ENCODE data around the gene MIGA1.
"Not testable (repeated sequence)": the region's sequence is repeated elsewhere in the genome, so short reads cannot be mapped to it uniquely, and the experiment has no call there.

The MIGA1 gene, protein sequence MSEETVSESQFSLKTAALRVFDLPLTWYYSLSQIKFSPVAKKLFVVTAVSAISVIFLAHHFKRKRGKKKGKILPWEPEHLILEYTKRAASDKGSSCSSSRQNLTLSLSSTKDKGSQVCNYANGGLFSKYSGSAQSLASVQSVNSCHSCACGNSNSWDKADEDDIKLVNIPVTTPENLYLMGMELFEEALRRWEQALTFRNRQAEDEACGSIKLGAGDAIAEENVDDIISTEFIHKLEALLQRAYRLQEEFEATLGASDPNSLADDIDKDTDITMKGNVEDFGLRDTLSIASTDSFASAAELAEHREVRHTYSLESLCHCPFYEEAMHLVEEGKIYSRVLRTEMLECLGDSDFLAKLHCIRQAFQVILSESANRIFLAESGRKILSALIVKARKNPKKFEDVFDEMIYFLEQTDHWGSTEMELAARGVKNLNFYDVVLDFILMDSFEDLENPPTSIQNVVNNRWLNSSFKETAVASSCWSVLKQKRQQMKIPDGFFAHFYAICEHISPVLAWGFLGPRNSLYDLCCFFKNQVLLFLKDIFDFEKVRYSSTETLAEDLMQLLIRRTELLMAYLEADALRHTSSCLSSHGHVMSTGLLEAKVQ

DNA sequence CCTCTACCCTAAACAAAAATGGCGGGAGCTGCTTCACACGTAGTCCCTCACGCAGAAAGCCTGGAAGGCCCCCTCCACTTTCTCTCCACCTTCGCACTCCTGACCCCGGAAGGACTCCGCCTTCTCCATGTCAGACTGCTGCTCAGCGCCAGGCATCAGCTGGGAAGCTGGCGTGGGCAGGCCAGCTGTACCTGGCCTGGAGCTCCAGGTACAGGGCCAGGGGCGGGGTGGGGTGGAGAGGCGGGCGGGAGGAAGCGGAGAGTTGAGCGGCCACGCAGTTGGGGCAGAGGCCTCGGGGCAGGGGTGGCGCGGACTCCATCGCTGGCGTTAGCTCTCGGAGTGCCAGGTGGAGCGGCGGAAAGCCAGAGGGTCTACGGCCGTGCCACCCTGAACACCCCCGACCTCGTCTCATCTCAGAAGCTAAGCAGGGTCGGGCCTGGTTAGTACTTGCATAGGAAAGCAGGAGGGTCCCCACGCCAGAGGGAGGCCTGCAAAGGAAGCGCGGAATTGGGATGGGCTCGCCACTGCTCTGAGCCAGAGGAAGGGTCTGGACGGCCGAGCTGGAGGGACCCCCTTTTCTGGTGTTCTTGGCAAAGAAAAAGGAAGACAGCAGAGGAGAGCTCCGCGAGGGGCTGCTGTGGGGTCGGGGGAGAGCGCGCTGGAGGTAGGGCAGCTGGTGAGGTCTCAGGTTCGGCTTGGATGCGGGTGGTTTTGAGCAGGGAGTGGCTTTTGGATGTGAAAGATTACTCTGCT is at the start of gene MIGA1:
MIGA1 (plus strand) TSS at position 121 of the 753 bp plus-strand sequence. CDS start 3,604 bp downstream, outside the sequence.
- DNase-seq, result peak; percentile 95

DNA sequence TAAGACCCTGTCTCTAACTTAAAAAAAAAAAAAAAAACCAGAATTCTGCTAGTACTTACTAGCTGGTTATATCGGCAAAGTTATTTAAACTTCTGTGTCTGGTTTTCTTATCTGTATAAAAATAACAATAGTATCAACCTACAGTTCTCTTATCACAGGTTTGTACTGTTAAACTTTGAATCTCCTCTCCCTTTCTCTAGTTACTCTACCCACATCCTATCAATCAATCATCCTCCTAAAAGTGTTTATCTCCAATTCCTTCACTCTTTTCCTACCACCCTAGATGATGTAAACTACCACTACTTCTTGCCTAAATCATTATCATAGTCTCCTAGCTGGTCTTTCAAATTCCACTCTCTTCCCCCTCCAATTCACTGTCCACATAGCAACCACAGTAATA is 47.4 kb upstream of the MIGA1 start:
- DNase-seq, result no peak

DNA sequence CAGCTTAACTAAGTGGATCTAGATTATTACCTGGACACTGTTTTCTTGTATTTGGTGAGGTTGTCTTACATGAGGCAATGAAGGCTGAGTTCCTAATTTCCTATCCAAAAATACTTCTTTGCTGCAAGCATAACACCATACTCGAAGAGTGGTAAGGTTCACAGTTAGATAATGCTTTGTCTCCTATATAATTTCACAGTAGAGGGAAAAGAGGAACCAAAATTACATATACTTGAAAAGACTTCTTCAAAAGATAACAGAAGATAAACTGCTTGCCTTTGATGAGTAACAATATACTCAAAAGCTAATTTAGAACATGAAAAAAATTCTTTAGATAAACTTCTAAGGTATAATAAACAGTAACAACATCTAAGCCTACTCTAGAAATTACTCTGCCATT is 40.2 kb upstream of the MIGA1 start:
- no peak for DNase-seq

DNA sequence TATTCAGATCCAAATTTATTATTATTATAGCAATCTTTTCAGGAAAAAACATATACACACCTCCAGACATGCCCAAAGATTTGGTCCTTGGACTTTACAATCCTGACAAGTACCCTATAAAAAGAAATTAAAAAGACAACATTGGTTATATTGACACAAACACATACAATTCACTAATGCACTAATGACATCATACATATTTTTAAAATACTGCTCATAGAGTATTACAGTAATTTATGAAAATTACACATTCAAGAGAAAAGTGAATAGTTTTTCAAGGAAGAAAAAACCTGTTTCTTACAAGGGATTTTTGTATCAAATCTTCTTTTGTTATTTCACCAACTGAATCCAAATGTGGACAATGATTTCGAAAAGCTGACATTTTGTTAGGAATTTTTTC is 38.1 kb upstream of the MIGA1 start:
- no peak for DNase-seq

DNA sequence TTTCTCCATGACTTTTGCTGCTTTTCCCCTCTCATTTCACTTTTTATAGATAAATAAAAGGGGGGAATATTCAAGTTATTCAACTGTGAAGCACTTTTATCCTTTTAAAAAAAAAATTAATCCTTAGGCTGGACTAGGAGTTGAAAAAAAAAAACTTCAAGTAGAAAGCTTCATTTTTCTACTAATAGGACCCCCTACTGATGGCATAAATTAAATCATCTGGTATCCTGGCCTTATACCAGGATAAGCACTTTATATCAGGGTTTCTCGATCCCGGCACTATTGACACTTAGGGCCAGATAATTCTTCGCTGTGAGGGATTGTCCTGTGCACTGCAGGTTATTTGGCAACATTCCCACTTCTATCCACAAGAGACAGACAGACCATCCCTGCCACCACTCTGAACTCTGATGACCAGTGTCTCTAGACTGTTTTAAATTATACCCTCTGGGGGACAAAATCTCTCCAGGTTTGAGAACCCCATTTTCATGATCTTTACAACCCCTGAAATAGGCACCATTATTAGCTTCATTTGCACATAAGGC is 37.4 kb upstream of the MIGA1 start:
- no peak for DNase-seq

DNA sequence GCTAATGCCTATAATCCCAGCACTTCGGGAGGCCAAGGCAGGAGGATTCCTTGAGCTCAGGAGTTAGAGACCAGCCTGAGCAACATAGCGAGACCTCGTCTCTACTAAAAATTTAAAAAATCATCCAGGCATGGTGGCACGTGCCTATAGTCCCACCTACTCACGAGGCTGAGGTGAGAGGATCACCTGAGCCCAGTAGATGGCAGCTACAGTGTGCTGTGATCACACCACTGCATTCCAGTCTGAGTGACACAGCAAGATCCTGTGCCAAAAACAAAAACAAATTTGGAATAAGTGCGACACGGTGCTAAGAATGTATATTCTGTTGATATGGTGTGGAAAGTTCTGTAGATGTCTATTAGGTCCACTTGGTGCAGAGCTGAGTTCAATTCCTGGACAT is 34.9 kb upstream of the MIGA1 start:
- DNase-seq, result no peak

DNA sequence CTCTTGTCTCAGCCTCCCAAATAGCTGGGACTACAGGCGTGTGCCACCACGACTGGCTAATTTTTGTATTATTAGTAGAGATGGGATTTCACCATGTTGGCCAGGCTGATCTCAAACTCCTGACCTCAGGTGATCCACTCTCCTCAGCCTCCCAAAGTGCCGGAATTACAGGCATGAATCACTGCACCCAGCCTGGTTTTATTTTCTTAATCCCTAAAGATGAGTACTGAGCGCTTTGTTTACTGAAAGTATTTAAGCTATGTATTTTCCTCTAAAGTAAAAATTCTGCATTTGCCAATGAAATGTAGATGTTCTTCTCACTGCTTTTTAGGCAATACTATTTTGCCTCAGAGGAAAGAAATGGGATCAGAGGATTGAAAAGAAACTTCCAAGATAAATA is 30.0 kb upstream of the MIGA1 start:
- not testable (repeated sequence) for DNase-seq

DNA sequence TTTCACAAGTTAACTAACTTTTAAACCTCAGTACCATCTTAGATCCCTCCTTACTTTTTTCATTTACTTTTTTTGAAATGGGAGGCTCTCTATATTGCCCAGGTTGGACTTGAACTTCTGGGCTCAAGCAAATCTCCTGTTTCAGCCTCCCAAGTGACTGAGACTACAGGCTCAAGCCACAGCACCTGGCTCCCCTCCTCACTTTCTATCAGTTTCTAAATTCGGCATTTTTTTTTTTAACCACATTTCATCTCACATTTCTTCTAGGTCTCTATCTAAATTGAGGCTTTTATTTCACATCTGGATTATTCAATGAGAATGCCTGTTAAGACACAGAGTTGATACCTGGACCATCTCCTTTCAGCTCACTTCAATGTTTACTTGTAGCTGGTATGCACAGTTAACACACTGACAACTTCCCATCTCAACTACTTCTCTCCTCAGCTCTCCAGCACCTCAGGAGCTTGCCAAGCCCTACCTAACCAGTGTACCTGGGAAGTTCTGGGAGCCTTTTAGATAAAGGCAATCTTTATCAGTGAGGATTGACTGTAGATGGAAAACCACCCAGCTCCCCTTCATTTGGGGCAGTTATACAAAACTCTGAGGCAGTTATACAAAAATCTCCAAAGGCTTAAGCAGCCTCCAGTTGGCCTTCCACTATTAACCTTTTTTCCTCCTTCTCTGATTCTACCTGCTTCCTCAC is 23.2 kb upstream of the MIGA1 start:
- no peak for DNase-seq

DNA sequence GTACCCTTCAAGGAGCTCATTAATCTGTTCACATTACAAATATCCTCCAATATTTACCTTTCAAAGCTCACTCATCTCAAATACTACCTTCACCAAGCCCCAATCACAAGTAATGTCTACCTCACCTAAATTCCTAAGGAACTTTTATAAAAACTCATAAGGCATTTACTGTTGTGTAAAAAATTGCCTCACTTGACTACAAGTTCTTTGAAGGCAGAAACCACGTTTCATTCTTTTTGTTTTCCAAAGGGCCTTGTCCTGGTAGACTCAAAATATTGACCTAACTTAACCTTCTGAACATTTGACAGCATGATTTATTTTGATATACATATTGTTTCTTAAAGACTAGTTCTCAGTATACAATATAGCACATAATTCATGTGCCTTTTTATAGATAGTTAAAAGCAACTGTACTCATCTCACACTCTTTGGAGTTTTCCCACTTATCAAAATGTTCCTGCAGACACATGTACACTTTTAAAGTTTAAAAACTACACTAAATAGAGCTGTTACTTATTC is 22.3 kb upstream of the MIGA1 start:
- DNase-seq, result no peak

DNA sequence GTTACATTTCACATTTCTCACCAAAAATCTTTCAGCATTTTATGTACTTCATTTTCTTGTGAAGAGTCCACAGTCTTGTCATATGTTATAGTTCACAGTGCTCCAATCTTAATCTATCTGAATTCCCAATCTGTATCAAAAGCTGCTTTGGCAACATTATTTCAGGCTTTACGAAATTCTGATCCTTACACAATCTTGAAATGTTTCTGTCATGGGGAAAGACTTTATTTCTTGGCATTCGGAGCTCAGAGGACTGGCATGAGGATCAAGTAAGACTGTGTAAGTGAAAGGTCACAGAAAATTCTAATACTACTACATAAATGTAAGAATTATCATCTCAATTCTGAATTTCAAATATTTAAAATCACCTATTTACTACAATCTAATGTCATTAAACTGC is 21.8 kb upstream of the MIGA1 start:
- no peak for DNase-seq

DNA sequence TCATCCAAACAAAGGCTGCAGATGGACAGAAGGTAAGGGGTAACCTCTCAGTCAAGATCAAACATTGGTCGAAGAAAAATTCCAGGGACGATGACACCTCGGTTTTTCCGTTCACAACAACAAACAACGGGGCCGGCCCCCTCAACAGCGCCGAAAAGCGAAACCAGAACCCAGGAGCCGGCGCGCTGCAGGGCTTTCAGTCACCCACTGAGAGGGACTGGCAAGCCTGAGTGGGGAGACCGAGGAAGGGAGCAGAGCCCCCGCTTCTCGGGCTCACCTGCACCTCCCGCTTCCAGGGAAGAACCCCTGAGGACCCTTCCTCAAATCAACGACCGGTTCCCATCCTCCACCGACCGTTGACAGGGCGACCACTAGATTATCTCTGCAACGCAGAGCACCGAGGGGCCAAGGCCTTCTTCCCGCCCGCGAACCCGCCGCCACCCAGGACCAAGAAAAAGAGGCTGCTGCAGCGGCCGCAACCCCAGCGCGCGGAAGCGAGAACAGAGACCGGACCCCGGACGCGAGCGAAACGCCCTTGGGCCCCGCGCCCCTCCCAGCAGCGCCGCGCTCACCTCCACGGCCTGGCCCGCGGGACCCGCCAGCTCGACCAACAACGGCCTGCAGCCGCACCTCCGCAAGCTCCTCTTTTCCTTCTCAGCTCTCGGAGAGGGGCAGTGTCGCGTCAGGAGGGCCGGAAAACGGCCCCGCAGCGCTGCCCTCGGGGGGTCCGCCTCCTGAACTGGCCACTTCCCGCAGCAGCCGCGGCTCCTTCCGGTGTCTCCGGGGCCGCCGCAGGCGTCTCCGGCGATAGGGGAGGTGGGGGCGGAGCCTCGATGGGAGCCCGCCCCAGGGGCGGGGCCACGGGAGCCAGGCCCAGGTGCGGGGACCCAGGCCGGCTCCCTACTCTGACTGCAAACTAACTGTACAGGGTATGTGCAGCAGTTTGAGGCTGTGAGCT is 20.1 kb upstream of the MIGA1 start, which contains the start of gene USP33:
USP33 (minus strand) TSS at position 782 of the 958 bp plus-strand sequence. CDS start 18,155 bp downstream, outside the sequence.
- DNase-seq, result peak; percentile 84

DNA sequence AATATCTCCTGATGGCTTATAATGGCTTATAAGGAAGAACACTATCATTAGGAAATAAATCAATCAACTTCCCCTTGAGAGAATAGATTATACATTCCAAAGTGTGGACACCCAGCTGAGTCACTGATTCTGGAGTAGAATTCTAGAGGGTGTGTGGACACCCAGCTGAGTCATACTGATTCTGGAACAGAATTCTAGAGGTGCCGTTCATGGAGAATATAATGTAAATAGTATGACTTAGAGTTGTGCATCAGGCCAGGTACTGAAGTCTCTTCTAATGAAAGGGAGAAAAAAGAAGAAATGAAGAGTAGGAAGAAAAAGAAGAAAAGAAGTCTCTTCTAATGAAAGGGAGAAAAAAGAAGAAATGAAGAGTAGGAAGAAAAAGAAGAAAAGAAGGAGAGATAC is 17.4 kb upstream of the MIGA1 start:
- DNase-seq, result no peak

DNA sequence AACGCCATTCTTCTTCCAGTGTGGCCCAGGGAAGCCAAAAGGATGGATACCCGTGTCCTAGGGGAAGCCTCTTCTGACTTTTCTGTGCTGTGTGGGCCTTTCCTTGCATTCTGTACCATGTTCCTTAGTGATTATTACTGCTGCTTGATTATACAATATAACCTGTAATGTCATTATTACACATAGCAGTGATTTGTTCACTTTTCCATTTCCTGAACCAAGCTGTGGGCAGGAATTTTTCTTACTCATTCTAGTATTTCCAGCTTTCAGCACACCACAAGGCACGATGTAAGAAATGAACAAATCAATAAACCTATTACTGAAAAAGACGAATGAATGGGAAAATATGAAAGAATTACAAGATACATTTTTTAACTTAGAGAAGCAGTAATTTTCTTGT is 11.4 kb upstream of the MIGA1 start:
- no peak for DNase-seq

DNA sequence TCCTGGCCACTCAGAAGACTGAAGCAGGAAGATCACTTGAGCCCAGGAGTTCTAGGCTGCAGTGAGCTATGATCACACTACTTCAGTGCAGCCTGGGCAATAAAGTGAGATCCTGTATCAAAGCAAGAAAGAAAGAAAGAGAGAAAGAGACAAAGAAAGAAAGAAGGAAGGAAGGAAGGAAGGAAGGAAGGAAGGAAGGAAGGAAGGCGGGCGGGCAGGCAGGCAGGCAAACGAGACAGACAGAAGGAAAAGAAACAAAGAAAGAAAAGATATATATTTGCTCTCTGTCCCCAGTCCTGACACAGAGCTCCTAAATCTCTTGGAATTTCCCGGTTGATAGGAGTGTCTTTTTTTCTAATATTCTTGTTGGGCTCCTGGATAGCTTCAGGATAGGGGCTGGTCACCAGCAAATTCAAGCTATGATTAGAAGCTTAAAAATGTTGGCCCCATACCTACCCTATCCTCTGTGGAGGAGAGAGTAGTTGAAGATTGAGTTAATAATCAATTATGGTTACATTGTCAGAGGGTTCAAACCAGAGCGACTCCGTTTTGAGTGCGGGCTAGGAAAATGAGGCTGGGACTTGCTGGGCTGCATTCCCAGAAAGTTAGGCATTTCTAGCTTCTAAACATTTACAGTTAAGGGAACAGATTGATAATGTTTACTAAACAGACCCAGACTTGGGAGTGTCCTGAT is 3.3 kb upstream of the MIGA1 start:
- DNase-seq, result no peak

DNA sequence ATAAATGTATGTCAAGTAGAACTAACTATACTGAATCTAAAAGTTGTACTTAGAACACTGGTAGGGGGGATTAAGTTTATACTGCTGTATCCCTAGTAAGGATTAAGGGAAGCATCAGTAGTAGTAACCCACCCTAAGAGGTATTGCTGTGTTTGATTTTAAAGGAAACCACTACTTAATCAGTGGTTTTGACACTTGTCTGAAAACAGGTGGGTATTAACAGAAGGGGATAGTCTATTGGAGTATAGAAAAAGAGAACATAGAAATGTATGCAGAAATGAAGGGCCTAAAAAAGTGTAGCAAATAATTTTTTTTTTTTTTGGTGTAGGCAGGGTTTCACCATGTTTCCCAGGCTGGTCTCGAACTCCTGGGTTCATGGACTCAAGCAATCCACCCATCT is 2.2 kb downstream of the MIGA1 start:
- DNase-seq, result no peak

DNA sequence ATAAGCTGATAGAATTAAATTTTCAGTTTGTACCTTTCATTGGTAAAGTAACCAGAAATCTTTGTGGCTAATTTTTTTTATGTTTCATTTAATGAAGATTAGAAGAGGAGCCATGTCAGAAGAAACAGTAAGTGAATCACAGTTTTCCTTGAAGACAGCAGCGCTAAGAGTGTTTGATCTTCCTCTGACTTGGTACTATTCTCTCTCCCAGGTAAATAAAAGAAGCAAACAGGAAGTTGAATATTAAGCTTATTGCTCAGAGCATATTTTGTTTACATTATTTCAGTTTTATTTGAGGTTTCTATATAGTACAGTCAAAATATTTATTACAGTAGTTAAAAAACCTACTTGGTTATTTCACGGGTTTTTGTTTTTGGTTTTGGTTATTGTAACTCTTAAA is 3.7 kb downstream of the MIGA1 start:
- no peak for DNase-seq

DNA sequence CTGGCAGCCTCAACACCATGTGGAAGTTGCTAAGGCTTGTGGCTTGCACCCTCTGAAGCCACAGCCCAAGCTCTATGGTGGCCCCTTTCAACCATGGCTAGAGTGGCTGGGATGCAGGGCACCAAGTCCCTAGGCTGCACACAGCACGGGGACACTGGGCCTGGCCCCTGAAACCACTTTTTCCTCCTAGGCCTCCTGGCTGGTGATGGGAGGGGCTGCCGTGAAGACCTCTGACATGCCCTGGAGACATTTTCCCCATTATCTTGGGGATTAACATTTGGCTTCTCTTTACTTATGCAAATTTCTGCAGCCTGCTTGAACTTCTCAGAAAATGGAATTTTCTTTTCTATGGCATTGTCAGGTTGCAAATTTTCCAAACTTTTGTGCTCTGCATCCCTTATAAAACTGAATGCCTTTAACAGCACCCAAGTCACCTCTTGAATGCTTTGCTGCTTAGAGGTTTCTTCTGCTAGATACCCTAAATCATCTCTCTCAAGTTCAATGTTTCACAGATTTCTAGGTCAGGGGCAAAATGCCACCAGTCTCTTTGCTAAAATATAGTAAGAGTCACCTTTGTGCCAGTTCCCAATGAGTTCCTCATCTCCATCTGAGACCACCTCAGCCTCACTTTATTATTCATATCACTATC is 6.8 kb downstream of the MIGA1 start:
- DNase-seq, result not testable (repeated sequence)

DNA sequence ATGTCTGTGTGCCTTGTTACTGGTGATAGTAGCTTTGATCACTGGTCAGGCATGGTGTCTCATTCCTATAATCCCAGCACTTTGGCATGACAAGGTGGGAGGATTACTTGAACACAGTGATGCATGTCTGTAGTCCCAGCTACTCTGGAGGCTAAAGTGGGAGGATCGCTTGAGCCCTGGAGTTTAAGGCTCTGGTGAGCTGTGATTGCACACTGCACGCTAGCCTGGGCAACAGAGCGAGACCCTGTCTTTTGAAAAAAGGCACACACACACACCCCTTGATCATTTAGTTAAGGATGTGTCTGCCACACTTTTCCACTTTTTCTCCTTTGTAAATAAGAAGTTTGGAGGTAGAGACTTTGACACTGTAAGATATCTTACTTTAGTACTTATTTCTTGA is 15.1 kb downstream of the MIGA1 start:
- DNase-seq, result no peak

DNA sequence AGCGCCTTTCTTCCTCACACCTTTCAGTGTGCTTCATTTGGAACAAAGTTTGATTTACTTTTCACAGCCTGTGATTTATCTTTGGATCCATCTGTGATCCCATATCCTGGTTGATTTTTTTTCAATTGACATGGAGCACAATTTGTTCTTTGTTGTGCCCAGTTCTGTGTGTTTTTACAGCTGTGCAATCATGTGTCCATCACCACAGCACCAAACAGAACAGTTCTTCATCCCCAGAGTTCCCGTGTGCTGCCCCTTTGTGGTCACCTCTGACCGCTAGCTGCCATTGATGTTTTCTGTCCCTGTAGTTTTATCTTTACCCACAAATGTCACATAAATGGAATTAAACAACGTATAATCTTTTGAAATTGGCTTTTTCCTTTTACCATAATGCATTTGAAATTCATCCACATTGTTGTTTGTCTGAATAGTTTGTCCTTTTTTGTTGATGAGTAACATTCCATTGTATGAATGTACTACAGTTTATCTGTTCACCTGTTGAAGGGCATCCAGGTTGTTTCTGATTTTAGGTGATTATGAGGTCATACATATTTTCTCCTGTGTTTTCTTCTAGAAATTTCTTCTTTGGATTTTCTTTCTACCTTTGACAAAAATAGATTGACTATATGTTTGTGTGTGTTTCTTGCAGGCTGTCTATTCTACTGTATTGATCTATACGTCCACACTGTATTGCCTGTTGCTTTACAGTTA is 17.4 kb downstream of the MIGA1 start:
- no peak for DNase-seq

DNA sequence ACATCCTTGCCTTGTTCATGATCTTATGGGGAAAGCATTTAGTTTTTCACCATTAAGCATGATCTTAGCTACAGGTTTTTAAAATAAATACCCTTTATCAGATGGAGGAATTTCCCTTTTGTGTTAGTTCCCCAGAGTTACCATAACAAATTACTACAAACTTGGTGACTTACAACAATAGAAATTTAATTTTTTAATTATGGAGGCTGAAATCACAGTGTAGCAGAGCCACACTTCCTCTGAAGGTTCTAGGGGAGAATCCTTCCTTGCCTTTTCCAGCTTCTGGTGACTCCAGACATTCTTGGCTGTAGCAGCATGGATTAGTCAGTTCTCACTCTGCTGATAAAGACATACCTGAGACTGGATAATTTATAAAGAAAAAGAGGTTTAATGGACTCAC is 18.5 kb downstream of the MIGA1 start:
- DNase-seq, result no peak

Data from NCI-H1092 treated with DMSO at 0.1 percent for 48 hours (cell line).